OCI-LY3 (cell line): ENCODE measurements around the gene ZNF280B.

Experiments
- EZH2phosphoT487 ChIP-seq: fragments of 200-600 bp; shearing (Covaris generic); IDR thresholded peaks from 2 replicates; pipeline ENCODE4 v1.6.1; 2018; ENCODE audit warnings: antibody characterized with exemption, mixed run types, low read depth
- TF ChIP-seq, protein P1 (sequence below): fragments of 200-600, 300-600 bp; sonication (generic); IDR thresholded peaks from 2 replicates; pipeline ENCODE4 v1.5.1; 2014; ENCODE audit warnings: antibody characterized with exemption, low read length, low read depth

DNA sequence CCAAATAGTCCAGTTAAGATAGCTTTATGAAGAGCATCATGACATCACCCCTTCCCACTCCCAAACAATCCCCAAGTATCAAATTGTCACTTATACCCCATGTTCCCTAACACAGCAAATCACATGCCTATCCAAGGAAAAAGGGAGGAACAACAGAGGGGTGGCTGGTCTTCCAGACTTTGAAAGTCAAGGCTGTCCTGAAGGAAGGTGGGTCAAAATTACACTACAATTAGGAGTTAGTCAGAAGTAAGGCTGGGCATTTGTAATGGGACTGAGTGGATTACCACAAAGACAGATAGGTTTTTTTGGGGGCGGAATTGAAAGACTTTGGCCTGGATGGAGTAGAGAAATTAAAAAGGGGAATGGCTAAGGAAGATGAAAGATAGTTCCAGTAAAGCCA, 44.6 kb upstream of the ZNF280B start:
- TF ChIP-seq, protein P1, sequence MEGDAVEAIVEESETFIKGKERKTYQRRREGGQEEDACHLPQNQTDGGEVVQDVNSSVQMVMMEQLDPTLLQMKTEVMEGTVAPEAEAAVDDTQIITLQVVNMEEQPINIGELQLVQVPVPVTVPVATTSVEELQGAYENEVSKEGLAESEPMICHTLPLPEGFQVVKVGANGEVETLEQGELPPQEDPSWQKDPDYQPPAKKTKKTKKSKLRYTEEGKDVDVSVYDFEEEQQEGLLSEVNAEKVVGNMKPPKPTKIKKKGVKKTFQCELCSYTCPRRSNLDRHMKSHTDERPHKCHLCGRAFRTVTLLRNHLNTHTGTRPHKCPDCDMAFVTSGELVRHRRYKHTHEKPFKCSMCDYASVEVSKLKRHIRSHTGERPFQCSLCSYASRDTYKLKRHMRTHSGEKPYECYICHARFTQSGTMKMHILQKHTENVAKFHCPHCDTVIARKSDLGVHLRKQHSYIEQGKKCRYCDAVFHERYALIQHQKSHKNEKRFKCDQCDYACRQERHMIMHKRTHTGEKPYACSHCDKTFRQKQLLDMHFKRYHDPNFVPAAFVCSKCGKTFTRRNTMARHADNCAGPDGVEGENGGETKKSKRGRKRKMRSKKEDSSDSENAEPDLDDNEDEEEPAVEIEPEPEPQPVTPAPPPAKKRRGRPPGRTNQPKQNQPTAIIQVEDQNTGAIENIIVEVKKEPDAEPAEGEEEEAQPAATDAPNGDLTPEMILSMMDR: no peak
- no peak for TF ChIP-seq EZH2phosphoT487
